ENCODE measurements around the gene UGT1A9. TPM values are rescaled to one million over a fixed set of nuclear protein-coding genes. Genes with fewer than 3 reads are reported as not detected.

Gene UGT1A9
- total RNA-seq, 1 experiment from 2014 or later: not detected

GRCh38 chr2:233768076-233768475 is 96.4 kb downstream of the UGT1A9 start:
- no peaks in the 10 kb centered on the region for H3K36me3 ChIP-seq
- no peak overlapping the region for H3K4me3 ChIP-seq
- DNase-seq (ENCODE audit: low read depth in 1 of 2, low spot score in 2 of 2): no peak
- no peak overlapping the region for H3K27ac ChIP-seq
- H3K4me1 ChIP-seq (replicated peaks): peaks cover 13% of the 10 kb centered on the region
- H3K27me3 ChIP-seq (replicated peaks): no peaks in the 10 kb centered on the region
- H3K9me3 ChIP-seq (replicated peaks): no peaks in the 10 kb centered on the region; the same call in 1 of the 2 replicates

- Histone ChIP-seq H3K27me3 (replicated peaks) (no peaks in the 10 kb centered on the region), H3K4me3 (no peak overlapping the region), H3K27ac (no peak overlapping the region), H3K9me3 (replicated peaks) (no peaks in the 10 kb centered on the region; the same call in 1 of the 2 replicates), H3K36me3 (no peaks in the 10 kb centered on the region), H3K4me1 (replicated peaks) (peaks cover 6% of the 10 kb centered on the region)
- DNase-seq (ENCODE audit: low read depth in 1 of 2, low spot score in 2 of 2): no peak
These were observed 97.6 kb downstream of the UGT1A9 start for GRCh38 chr2:233769260-233769659.

DNA sequence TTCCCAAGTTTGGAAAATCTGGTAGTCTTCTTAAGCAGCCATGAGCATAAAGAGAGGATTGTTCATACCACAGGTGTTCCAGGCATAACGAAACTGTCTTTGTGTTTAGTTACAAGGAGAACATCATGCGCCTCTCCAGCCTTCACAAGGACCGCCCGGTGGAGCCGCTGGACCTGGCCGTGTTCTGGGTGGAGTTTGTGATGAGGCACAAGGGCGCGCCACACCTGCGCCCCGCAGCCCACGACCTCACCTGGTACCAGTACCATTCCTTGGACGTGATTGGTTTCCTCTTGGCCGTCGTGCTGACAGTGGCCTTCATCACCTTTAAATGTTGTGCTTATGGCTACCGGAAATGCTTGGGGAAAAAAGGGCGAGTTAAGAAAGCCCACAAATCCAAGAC is 100.5 kb downstream of the UGT1A9 start:
- Histone ChIP-seq H3K4me3 (no peak overlapping the region), H3K4me1 (replicated peaks) (no peaks in the 10 kb centered on the region), H3K9me3 (replicated peaks) (peaks cover 2% of the 10 kb centered on the region; the same call in 1 of the 2 replicates), H3K27ac (no peak overlapping the region), H3K27me3 (replicated peaks) (no peaks in the 10 kb centered on the region), H3K36me3 (no peaks in the 10 kb centered on the region)
- DNase-seq (ENCODE audit: low read depth in 1 of 2, low spot score in 2 of 2): no peak

DNA sequence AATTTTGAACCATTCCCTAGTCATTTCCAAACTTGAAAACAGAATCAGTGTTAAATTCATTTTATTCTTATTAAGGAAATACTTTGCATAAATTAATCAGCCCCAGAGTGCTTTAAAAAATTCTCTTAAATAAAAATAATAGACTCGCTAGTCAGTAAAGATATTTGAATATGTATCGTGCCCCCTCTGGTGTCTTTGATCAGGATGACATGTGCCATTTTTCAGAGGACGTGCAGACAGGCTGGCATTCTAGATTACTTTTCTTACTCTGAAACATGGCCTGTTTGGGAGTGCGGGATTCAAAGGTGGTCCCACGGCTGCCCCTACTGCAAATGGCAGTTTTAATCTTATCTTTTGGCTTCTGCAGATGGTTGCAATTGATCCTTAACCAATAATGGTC is 100.9 kb downstream of the UGT1A9 start:
- no peaks in the 10 kb centered on the region for H3K36me3 ChIP-seq
- H3K27me3 ChIP-seq (replicated peaks): no peaks in the 10 kb centered on the region
- H3K9me3 ChIP-seq (replicated peaks): peaks cover 3% of the 10 kb centered on the region; the same call in 1 of the 2 replicates

DNA sequence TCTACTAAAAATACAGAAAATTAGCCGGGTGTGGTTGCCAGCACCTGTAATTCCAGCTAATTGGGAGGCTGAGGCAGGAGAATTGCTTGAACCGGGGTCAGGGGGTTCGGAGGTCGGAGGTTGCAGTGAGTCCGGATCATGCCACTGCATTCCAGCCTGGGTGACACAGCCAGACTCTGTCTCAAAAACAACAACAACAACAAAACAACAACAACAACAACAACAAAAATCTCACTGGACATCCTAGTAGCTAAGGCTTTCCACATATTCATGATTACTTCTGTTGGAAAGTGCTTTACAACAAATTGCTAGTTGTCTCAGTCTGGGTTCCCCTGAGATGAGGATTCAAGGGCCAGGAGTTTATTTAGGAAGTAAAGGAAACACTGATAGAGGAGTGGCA is 102.2 kb downstream of the UGT1A9 start:
- no peaks in the 10 kb centered on the region for H3K36me3 ChIP-seq

More for the DNA sequence above, 100.9 kb downstream of the UGT1A9 start:
- no peak overlapping the region for H3K27ac ChIP-seq
- no peaks in the 10 kb centered on the region for H3K4me1 ChIP-seq (replicated peaks)
- no peak overlapping the region for H3K4me3 ChIP-seq
- DNase-seq (ENCODE audit: low read depth in 1 of 2, low spot score in 2 of 2): no peak

GRCh38 chr2:233775414-233775813 is 103.7 kb downstream of the UGT1A9 start:
- no peaks in the 10 kb centered on the region for H3K27me3 ChIP-seq (replicated peaks)
- H3K4me3 ChIP-seq: no peak overlapping the region
- H3K27ac ChIP-seq: no peak overlapping the region
- no peaks in the 10 kb centered on the region for H3K36me3 ChIP-seq
- DNase-seq (ENCODE audit: low read depth in 1 of 2, low spot score in 2 of 2): no peak
- no peaks in the 10 kb centered on the region for H3K4me1 ChIP-seq (replicated peaks)
- H3K9me3 ChIP-seq (replicated peaks): 0 out of 2 replicates have a peak, but pooled peaks cover 3% of the 10 kb centered on the region

More for the DNA sequence above, 102.2 kb downstream of the UGT1A9 start:
- Histone ChIP-seq H3K4me1 (replicated peaks) (no peaks in the 10 kb centered on the region), H3K9me3 (replicated peaks) (peaks cover 3% of the 10 kb centered on the region; the same call in 1 of the 2 replicates), H3K4me3 (no peak overlapping the region), H3K27ac (no peak overlapping the region), H3K27me3 (replicated peaks) (no peaks in the 10 kb centered on the region)
- DNase-seq (ENCODE audit: low read depth in 1 of 2, low spot score in 2 of 2): no peak

DNA sequence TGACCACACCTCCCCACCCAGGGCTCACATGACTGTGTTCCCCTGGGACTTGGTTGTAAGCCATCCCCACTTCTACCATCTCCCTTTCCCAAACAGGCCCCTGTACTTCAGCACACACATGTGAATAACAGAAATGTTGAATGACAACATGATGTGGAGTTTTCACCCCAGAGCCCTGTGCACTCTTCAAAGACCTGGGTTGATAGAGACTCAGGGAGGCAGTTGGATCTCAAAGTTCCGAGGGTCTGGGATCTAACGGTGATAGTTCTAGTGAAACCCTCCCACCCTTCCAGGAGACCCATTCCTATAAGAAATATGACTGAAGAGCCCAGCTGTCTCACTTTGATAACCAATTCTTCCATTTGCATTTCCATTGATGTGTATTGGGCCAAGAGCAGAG is 106.3 kb downstream of the UGT1A9 start, which contains the start of gene MROH2A:
Gene MROH2A (plus strand): TSS at position 301 of the 400 bp plus-strand sequence. CDS start 1,029 bp downstream, outside the sequence.
- Histone ChIP-seq H3K9me3 (replicated peaks) (0 out of 2 replicates have a peak, but pooled peaks cover 3% of the 10 kb centered on the region), H3K4me3 (no peak within 1 kb of the TSS), H3K4me1 (replicated peaks) (no peaks in the 10 kb centered on the region), H3K27me3 (replicated peaks) (peaks cover 5% of the 10 kb centered on the region; the same call in 1 of the 2 replicates), H3K27ac (no peak within 1 kb of the TSS), H3K36me3 (no peaks in the 10 kb centered on the region)
- no peak for DNase-seq (ENCODE audit: low read depth in 1 of 2, low spot score in 2 of 2)

GRCh38 chr2:233779722-233780121 is 108.0 kb downstream of the UGT1A9 start:
- Histone ChIP-seq H3K36me3 (no peaks in the 10 kb centered on the region), H3K4me3 (no peak overlapping the region), H3K27ac (no peak overlapping the region), H3K4me1 (replicated peaks) (no peaks in the 10 kb centered on the region), H3K27me3 (replicated peaks) (peaks cover 5% of the 10 kb centered on the region; the same call in 1 of the 2 replicates), H3K9me3 (replicated peaks) (0 out of 2 replicates have a peak, but pooled peaks cover 3% of the 10 kb centered on the region)
- DNase-seq (ENCODE audit: low read depth in 1 of 2, low spot score in 2 of 2): no peak

DNA sequence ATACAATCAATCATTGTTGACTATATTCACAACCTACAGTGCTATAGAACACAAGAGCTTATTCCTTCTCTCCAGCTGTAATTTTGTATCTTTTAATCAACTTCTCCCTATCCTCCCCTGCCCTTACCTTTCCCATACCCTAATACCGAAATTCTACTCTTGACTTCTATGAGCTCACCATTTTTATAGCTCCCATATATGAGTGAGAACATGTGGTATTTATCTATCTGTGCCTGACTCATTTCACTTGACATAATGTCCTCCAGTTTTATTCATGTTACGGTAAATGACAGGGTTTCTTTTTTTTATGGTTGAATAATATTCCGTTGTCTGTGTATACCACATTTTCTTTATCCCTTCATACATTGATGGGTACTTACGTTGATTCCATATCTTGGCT is 109.1 kb downstream of the UGT1A9 start:
- peaks cover 5% of the 10 kb centered on the region; the same call in 1 of the 2 replicates for H3K27me3 ChIP-seq (replicated peaks)
- no peak overlapping the region for H3K27ac ChIP-seq
- no peak for DNase-seq (ENCODE audit: low read depth in 1 of 2, low spot score in 2 of 2)
- 0 out of 2 replicates have a peak, but pooled peaks cover 3% of the 10 kb centered on the region for H3K9me3 ChIP-seq (replicated peaks)
- no peaks in the 10 kb centered on the region for H3K36me3 ChIP-seq
- H3K4me1 ChIP-seq (replicated peaks): no peaks in the 10 kb centered on the region
- no peak overlapping the region for H3K4me3 ChIP-seq

DNA sequence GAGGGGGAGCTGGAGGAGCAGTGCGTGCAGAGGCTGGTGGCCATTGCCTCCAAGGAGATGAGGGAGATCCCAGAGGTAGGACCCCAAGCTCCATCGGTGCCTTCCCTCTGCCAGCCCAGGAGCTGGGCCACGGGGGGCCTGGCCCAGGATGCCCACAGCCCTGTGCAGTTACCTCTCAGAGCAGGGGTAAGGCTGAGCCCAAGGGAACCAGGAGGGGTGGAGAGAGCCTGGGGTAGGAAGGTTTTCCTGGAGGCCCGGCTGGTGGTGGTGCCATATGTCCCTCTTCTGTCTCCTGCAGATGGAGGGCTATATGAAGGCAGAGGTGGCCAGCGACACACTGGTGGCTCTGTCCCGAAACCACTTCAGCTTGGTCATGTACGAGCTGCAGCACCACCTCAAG is 117.9 kb downstream of the UGT1A9 start:
- H3K27me3 ChIP-seq (replicated peaks): no peaks in the 10 kb centered on the region
- no peak overlapping the region for H3K4me3 ChIP-seq
- H3K9me3 ChIP-seq (replicated peaks): no peaks in the 10 kb centered on the region
- DNase-seq (ENCODE audit: low read depth in 1 of 2, low spot score in 2 of 2): peak in 1 of 2 experiments; percentile 31
- H3K4me1 ChIP-seq (replicated peaks): no peaks in the 10 kb centered on the region
- no peaks in the 10 kb centered on the region for H3K36me3 ChIP-seq
- H3K27ac ChIP-seq: no peak overlapping the region

- Histone ChIP-seq H3K27ac (no peak overlapping the region), H3K4me1 (replicated peaks) (no peaks in the 10 kb centered on the region), H3K27me3 (replicated peaks) (no peaks in the 10 kb centered on the region), H3K36me3 (no peaks in the 10 kb centered on the region), H3K4me3 (no peak overlapping the region), H3K9me3 (replicated peaks) (no peaks in the 10 kb centered on the region)
- peak in 1 of 2 experiments; percentile 29 for DNase-seq (ENCODE audit: low read depth in 1 of 2, low spot score in 2 of 2)
These were observed 119.6 kb downstream of the UGT1A9 start for GRCh38 chr2:233791151-233791882.

DNA sequence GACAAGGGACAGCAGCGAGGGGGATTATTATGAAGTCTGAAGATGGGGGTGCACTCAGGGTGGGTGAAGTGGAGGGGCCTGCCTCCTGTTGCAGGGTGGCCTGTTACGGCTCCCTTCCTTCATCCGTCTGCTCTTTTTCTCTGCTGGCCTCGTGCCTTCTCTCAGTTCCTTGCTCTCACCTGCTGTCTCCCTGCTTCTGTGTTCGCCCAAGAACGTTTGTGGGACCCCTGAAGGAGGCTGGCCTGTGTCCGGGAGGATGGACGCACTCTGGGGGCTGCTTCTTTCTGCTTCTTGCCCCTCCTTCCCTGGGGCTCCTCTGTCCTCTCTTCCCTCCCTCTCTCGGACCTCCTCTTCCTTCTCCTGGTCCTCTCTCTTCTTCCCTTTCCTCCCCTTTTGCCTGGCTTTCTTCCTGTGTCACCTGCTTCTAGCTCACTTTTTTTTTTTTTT is 120.2 kb downstream of the UGT1A9 start:
- Histone ChIP-seq H3K4me1 (replicated peaks) (no peaks in the 10 kb centered on the region), H3K27ac (no peak overlapping the region), H3K4me3 (no peak overlapping the region), H3K27me3 (replicated peaks) (no peaks in the 10 kb centered on the region), H3K36me3 (no peaks in the 10 kb centered on the region), H3K9me3 (replicated peaks) (no peaks in the 10 kb centered on the region)
- DNase-seq (ENCODE audit: low read depth in 1 of 2, low spot score in 2 of 2): no peak

- no peaks in the 10 kb centered on the region for H3K4me1 ChIP-seq (replicated peaks)
- no peak overlapping the region for H3K27ac ChIP-seq
- H3K36me3 ChIP-seq: no peaks in the 10 kb centered on the region
- no peaks in the 10 kb centered on the region for H3K27me3 ChIP-seq (replicated peaks)
- no peaks in the 10 kb centered on the region for H3K9me3 ChIP-seq (replicated peaks)
- no peak for DNase-seq (ENCODE audit: low read depth in 1 of 2, low spot score in 2 of 2)
- H3K4me3 ChIP-seq: no peak overlapping the region
These were observed 121.0 kb downstream of the UGT1A9 start for GRCh38 chr2:233792720-233793119.

- no peaks in the 10 kb centered on the region for H3K27me3 ChIP-seq (replicated peaks)
- H3K36me3 ChIP-seq: no peaks in the 10 kb centered on the region
- H3K4me3 ChIP-seq: no peak overlapping the region
- no peak overlapping the region for H3K27ac ChIP-seq
- peak in 1 of 2 experiments; percentile 28 for DNase-seq (ENCODE audit: low read depth in 1 of 2, low spot score in 2 of 2)
- no peaks in the 10 kb centered on the region for H3K9me3 ChIP-seq (replicated peaks)
- no peaks in the 10 kb centered on the region for H3K4me1 ChIP-seq (replicated peaks)
These were observed 121.9 kb downstream of the UGT1A9 start for GRCh38 chr2:233793465-233794127.
